Measurements from ENCODE around the gene MAFF.

MAFF gene

DNA sequence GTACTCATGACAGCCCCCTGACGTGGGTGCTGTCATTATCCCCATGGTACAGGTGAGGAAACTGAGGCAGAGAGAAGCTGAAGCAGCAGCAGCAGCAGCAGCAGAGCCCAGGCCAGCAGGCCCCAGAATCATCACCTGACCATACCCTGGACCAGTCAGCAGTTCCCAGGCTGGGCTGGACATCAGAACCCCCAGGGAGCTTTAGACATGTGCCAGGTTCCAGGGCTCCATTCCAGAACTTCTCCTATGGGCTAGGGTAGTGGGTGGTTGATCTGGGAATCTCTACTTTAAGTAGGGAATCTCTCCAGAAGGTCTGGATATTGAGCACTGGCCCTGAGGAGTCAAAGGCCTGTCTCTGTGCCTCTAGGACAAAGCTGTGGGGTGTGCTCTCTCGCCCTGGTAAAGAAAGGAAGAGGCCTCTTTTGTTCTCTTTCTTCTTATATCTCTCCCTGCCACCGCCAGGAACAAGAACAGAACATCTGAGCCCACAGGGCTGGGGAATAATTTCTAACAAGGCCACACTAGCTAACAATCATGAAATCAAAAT, 26.6 kb downstream of the MAFF start:
- Histone ChIP-seq H3F3A (ENCODE audit: control insufficient read depth, insufficient read depth) (no peaks in the 10 kb centered on the region), H3K27ac (ENCODE audit: low read depth, low read length) (no peak overlapping the region), H3K4me1 (ENCODE audit: control insufficient read depth, low read length) (no peaks in the 10 kb centered on the region), H3K4me2 (ENCODE audit: low read length) (no peak overlapping the region), H3K36me3 (ENCODE audit: control insufficient read depth, low read length) (no peaks in the 10 kb centered on the region), H3K27me3 (ENCODE audit: control insufficient read depth, low read length) (no peaks in the 10 kb centered on the region), H3K9me3 (ENCODE audit: control insufficient read depth, insufficient read depth, low read length) (no peaks in the 10 kb centered on the region), H3K9me2 (replicated peaks; ENCODE audit: control insufficient read depth, low read length) (no peaks in the 10 kb centered on the region), H3K4me3 (ENCODE audit: low read length) (no peak overlapping the region), H4K20me1 (ENCODE audit: control insufficient read depth, insufficient read depth, low read depth, low read length) (no peaks in the 10 kb centered on the region), H3K79me2 (ENCODE audit: control insufficient read depth, low read length) (no peaks in the 10 kb centered on the region)
- TF ChIP-seq, protein P1, sequence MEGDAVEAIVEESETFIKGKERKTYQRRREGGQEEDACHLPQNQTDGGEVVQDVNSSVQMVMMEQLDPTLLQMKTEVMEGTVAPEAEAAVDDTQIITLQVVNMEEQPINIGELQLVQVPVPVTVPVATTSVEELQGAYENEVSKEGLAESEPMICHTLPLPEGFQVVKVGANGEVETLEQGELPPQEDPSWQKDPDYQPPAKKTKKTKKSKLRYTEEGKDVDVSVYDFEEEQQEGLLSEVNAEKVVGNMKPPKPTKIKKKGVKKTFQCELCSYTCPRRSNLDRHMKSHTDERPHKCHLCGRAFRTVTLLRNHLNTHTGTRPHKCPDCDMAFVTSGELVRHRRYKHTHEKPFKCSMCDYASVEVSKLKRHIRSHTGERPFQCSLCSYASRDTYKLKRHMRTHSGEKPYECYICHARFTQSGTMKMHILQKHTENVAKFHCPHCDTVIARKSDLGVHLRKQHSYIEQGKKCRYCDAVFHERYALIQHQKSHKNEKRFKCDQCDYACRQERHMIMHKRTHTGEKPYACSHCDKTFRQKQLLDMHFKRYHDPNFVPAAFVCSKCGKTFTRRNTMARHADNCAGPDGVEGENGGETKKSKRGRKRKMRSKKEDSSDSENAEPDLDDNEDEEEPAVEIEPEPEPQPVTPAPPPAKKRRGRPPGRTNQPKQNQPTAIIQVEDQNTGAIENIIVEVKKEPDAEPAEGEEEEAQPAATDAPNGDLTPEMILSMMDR (IDR thresholded peaks at IDR 0.05; ENCODE audit: low read depth, low read length, poor library complexity, severe bottlenecking), result no peak
- TF ChIP-seq EZH2phosphoT487 (IDR thresholded peaks at IDR 0.05; ENCODE audit: borderline replicate concordance, low read length), result no peak

DNA sequence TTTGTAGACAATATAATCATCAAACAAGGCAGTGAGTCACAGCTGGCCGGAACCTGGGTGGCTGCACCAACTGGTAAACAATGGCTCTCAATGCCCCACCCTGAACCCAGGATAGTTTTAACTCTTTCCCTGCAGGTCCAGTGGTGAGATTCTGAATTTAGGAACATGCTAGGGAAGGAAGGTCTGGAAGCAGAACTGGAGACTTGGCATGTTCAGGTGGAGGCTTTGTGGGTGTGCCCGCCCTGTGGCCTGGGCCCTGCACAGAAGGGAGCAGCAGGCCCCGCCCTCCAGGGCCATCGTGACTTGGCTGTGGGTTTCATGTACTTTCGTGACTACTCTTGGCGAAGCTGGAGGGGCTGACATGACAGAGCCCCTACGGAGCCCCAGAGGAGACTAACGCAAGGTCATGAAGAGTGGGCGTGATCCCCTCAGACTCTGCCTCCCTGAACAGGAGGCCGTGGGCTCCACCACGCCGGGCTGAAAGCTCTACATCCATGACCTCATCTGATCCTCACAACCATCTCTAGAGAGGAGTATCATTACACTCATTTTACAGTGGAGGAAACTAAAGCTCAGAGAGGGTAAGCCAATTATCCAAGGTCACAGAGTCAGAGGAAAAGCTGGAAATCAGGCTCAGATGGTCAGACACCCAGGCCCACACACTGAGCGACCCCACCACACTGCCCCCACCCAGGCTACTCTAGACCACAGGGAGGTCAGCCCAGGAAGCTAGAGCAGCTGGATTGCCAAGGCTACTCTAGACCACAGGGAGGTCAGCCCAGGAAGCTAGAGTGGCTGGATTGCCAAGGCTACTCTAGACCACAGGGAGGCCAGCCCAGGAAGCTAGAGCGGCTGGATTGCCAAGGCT, 27.3 kb downstream of the MAFF start:
- Histone ChIP-seq H3K27me3 (ENCODE audit: control insufficient read depth, low read length) (no peaks in the 10 kb centered on the region), H3K9me3 (ENCODE audit: control insufficient read depth, insufficient read depth, low read length) (no peaks in the 10 kb centered on the region), H4K20me1 (ENCODE audit: control insufficient read depth, insufficient read depth, low read depth, low read length) (no peaks in the 10 kb centered on the region), H3K4me1 (ENCODE audit: control insufficient read depth, low read length) (no peaks in the 10 kb centered on the region), H3K4me3 (ENCODE audit: low read length) (no peak overlapping the region), H3K79me2 (ENCODE audit: control insufficient read depth, low read length) (no peaks in the 10 kb centered on the region), H3K36me3 (ENCODE audit: control insufficient read depth, low read length) (no peaks in the 10 kb centered on the region), H3K9me2 (replicated peaks; ENCODE audit: control insufficient read depth, low read length) (no peaks in the 10 kb centered on the region), H3K27ac (ENCODE audit: low read depth, low read length) (no peak overlapping the region), H3K4me2 (ENCODE audit: low read length) (no peak overlapping the region), H3F3A (ENCODE audit: control insufficient read depth, insufficient read depth) (no peaks in the 10 kb centered on the region)
- TF ChIP-seq, protein P1 (IDR thresholded peaks at IDR 0.05; ENCODE audit: low read depth, low read length, poor library complexity, severe bottlenecking), result no peak
- TF ChIP-seq EZH2phosphoT487 (IDR thresholded peaks at IDR 0.05; ENCODE audit: borderline replicate concordance, low read length), result no peak

DNA sequence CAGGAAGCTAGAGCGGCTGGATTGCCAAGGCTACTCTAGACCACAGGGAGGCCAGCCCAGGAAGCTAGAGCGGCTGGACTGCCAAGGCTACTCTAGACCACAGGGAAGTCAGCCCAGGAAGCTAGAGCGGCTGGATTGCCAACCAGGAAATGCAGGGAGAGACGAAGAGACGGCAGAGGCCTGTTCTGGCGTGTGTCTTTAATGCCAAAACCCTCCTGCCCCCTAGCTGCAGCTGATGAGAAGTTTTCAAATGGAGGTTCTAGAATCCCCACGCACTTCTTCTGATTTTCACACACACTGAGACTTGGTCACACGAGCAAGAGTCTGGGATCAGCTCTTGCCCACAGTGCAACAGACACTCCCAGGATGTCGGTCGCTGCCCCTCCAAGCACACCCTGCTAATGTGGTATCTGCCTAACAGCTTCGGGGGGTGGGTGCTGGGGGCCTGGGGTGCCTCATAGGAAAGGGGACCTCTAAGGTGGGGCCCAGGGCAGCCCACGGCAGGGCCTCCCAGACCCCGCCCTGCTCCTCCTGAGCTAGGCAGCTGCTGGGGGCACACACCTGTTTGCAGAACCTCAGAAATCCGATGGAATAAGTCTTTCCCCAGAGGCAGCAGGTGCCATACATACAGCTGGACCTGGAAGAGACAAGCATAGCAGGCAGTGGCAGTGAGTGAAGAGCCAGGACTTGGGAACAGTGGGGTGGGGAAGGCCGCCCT, 28.5 kb downstream of the MAFF start:
- Histone ChIP-seq H3K27me3 (ENCODE audit: control insufficient read depth, low read length) (no peaks in the 10 kb centered on the region), H3K4me1 (ENCODE audit: control insufficient read depth, low read length) (no peaks in the 10 kb centered on the region), H3K9me2 (replicated peaks; ENCODE audit: control insufficient read depth, low read length) (no peaks in the 10 kb centered on the region), H3K4me2 (ENCODE audit: low read length) (no peak overlapping the region), H3K9me3 (ENCODE audit: control insufficient read depth, insufficient read depth, low read length) (no peaks in the 10 kb centered on the region), H3K27ac (ENCODE audit: low read depth, low read length) (no peak overlapping the region), H4K20me1 (ENCODE audit: control insufficient read depth, insufficient read depth, low read depth, low read length) (no peaks in the 10 kb centered on the region), H3F3A (ENCODE audit: control insufficient read depth, insufficient read depth) (no peaks in the 10 kb centered on the region), H3K79me2 (ENCODE audit: control insufficient read depth, low read length) (no peaks in the 10 kb centered on the region), H3K36me3 (ENCODE audit: control insufficient read depth, low read length) (no peaks in the 10 kb centered on the region), H3K4me3 (ENCODE audit: low read length) (no peak overlapping the region)
- TF ChIP-seq EZH2phosphoT487 (IDR thresholded peaks at IDR 0.05; ENCODE audit: borderline replicate concordance, low read length), result no peak
- TF ChIP-seq, protein P1 (IDR thresholded peaks at IDR 0.05; ENCODE audit: low read depth, low read length, poor library complexity, severe bottlenecking), result peak; percentile 43

Data from DOHH2 (cell line).